HG03354 (cell line): ENCODE results near the gene B3GNT5.

Source experiments
- ATAC-seq: cut with Tn5 transposase; IDR thresholded peaks from one replicate; pipeline ENCODE4 v1.9.1; 2021; ENCODE audit warnings: mild to moderate bottlenecking; ENCODE audit not compliant: unreplicated experiment, poor library complexity, severe bottlenecking

B3GNT5 gene

GRCh38 chr3:183285828-183286457, 32.9 kb downstream of the B3GNT5 start:
- ATAC-seq: peak; percentile 98

GRCh38 chr3:183287301-183287971, 34.4 kb downstream of the B3GNT5 start:
- no peak for ATAC-seq

- ATAC-seq: no peak
These were observed 35.1 kb downstream of the B3GNT5 start for GRCh38 chr3:183288117-183288516.

- ATAC-seq: no peak
These were observed 37.2 kb downstream of the B3GNT5 start for GRCh38 chr3:183290216-183290615.

GRCh38 chr3:183291497-183292031, 38.5 kb downstream of the B3GNT5 start:
- no peak for ATAC-seq

GRCh38 chr3:183293966-183294365, 40.9 kb downstream of the B3GNT5 start:
- no peak for ATAC-seq

- no peak for ATAC-seq
These were observed 42.2 kb downstream of the B3GNT5 start for GRCh38 chr3:183295211-183295610.

GRCh38 chr3:183296944-183297343, 43.9 kb downstream of the B3GNT5 start:
- no peak for ATAC-seq

- ATAC-seq: no peak
These were observed 45.7 kb downstream of the B3GNT5 start for GRCh38 chr3:183298701-183299153.

GRCh38 chr3:183299976-183300375, 46.9 kb downstream of the B3GNT5 start:
- ATAC-seq: no peak

- no peak for ATAC-seq
These were observed 48.0 kb downstream of the B3GNT5 start for GRCh38 chr3:183300996-183301562.

GRCh38 chr3:183301937-183302580, 49.0 kb downstream of the B3GNT5 start:
- ATAC-seq: no peak

GRCh38 chr3:183303690-183304089, 50.6 kb downstream of the B3GNT5 start:
- ATAC-seq: no peak

- peak; percentile 80 for ATAC-seq
These were observed 54.0 kb downstream of the B3GNT5 start for GRCh38 chr3:183306798-183307671.

- no peak for ATAC-seq
These were observed 54.7 kb downstream of the B3GNT5 start for GRCh38 chr3:183307749-183308148.

GRCh38 chr3:183308751-183309150, 55.7 kb downstream of the B3GNT5 start:
- ATAC-seq: no peak

GRCh38 chr3:183309276-183309675, 56.2 kb downstream of the B3GNT5 start:
- ATAC-seq: no peak

- ATAC-seq: no peak
These were observed 57.9 kb downstream of the B3GNT5 start for GRCh38 chr3:183310936-183311335.

- no peak for ATAC-seq
These were observed 59.4 kb downstream of the B3GNT5 start for GRCh38 chr3:183312433-183312832.
